ENCODE results near the gene KCTD16. TPM values are rescaled to one million over a fixed set of nuclear protein-coding genes. Genes with fewer than 3 reads are reported as not detected.

The KCTD16 gene
- total RNA-seq, 6 experiments from 2014 or later, result 1.5 to 3.6 (median 3.0) TPM

- no peak for TF ChIP-seq CTCF (IDR thresholded peaks at IDR 0.05)
- H3K27ac Mint-ChIP-seq, result 0 out of 2 replicates have a peak overlapping the region, but pooled peaks have one; percentile 8
- H3K9me3 Mint-ChIP-seq, result no peaks in the 10 kb centered on the region
- no peak for DNase-seq
- no peaks in the 10 kb centered on the region for H3K36me3 Mint-ChIP-seq (ENCODE audit: low read depth)
- H3K4me1 Mint-ChIP-seq (ENCODE audit: low read depth), result peaks cover 37% of the 10 kb centered on the region
- H3K27me3 Mint-ChIP-seq (ENCODE audit: insufficient read depth), result no peaks in the 10 kb centered on the region; the same call in 1 of the 2 replicates
- no peak overlapping the region for H3K4me3 Mint-ChIP-seq
Observed at GRCh38 chr5:144126707-144127106, 44.0 kb upstream of the KCTD16 start.

- no peaks in the 10 kb centered on the region for H3K9me3 Mint-ChIP-seq
- DNase-seq, result no peak
- H3K27me3 Mint-ChIP-seq (ENCODE audit: insufficient read depth), result no peaks in the 10 kb centered on the region; the same call in 1 of the 2 replicates
- peaks cover 27% of the 10 kb centered on the region for H3K4me1 Mint-ChIP-seq (ENCODE audit: low read depth)
- TF ChIP-seq CTCF (IDR thresholded peaks at IDR 0.05), result no peak
- no peaks in the 10 kb centered on the region for H3K36me3 Mint-ChIP-seq (ENCODE audit: low read depth)
- no peak overlapping the region for H3K27ac Mint-ChIP-seq
- no peak overlapping the region for H3K4me3 Mint-ChIP-seq
Observed at GRCh38 chr5:144128844-144129243, 41.8 kb upstream of the KCTD16 start.

- Mint-ChIP-seq H3K4me1 (ENCODE audit: low read depth) (peaks cover 31% of the 10 kb centered on the region), H3K27me3 (ENCODE audit: insufficient read depth) (no peaks in the 10 kb centered on the region; the same call in 1 of the 2 replicates), H3K4me3 (no peak overlapping the region), H3K9me3 (no peaks in the 10 kb centered on the region), H3K36me3 (ENCODE audit: low read depth) (no peaks in the 10 kb centered on the region), H3K27ac (no peak overlapping the region)
- TF ChIP-seq CTCF (IDR thresholded peaks at IDR 0.05), result no peak
- DNase-seq, result no peak
Observed at GRCh38 chr5:144130306-144130705, 40.4 kb upstream of the KCTD16 start.

GRCh38 chr5:144131261-144131660, 39.4 kb upstream of the KCTD16 start:
- DNase-seq, result no peak
- Mint-ChIP-seq H3K9me3 (no peaks in the 10 kb centered on the region), H3K36me3 (ENCODE audit: low read depth) (no peaks in the 10 kb centered on the region), H3K27me3 (ENCODE audit: insufficient read depth) (no peaks in the 10 kb centered on the region; the same call in 1 of the 2 replicates), H3K4me3 (no peak overlapping the region), H3K4me1 (ENCODE audit: low read depth) (peaks cover 27% of the 10 kb centered on the region), H3K27ac (no peak overlapping the region)
- TF ChIP-seq CTCF (IDR thresholded peaks at IDR 0.05), result no peak

- Mint-ChIP-seq H3K27me3 (ENCODE audit: insufficient read depth) (no peaks in the 10 kb centered on the region; the same call in 1 of the 2 replicates), H3K4me1 (ENCODE audit: low read depth) (peaks cover 27% of the 10 kb centered on the region), H3K36me3 (ENCODE audit: low read depth) (no peaks in the 10 kb centered on the region), H3K9me3 (no peaks in the 10 kb centered on the region), H3K27ac (no peak overlapping the region), H3K4me3 (no peak overlapping the region)
- no peak for DNase-seq
- TF ChIP-seq CTCF (IDR thresholded peaks at IDR 0.05), result no peak
Observed at GRCh38 chr5:144133050-144133633, 37.5 kb upstream of the KCTD16 start.
